ENCODE results near the gene CWH43.
"Not testable (repeated sequence)": the region's sequence is repeated elsewhere in the genome, so short reads cannot be mapped to it uniquely, and the experiment has no call there.

CWH43 gene

GRCh38 chr4:49097505-49097904 is 111.4 kb downstream of the CWH43 start:
- DNase-seq = peak in 1 of 4 experiments; percentile 10

GRCh38 chr4:49098034-49098759 is 112.1 kb downstream of the CWH43 start:
- not testable (repeated sequence) for DNase-seq

DNA sequence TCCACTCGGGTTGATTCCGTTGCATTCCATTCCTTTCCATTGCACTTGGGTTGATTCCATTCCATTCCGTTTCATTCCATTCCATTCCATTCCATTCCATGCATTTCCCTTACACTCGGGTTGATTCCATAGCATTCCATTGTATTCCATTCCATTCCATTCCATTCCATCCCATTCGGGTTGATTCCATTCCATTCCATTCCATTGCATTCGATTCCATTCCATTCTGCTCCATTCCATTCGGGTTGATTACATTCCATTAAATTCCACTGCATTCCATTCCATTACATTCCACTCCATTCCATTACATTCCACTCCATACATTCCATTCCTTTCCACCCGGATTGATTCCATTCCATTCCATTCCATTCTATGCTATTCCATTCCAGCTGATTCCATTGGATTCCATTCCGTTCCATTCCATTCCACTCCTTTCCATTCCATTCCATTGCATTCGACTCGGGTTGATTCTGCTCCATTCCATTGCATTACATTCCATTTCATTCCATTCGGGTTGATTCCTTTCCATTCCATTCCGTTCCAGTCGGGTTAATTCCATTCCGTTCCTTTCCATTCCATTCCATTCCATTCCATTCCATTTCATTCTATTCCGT is 113.9 kb downstream of the CWH43 start:
- peak in 1 of 4 experiments; percentile 36 for DNase-seq

DNA sequence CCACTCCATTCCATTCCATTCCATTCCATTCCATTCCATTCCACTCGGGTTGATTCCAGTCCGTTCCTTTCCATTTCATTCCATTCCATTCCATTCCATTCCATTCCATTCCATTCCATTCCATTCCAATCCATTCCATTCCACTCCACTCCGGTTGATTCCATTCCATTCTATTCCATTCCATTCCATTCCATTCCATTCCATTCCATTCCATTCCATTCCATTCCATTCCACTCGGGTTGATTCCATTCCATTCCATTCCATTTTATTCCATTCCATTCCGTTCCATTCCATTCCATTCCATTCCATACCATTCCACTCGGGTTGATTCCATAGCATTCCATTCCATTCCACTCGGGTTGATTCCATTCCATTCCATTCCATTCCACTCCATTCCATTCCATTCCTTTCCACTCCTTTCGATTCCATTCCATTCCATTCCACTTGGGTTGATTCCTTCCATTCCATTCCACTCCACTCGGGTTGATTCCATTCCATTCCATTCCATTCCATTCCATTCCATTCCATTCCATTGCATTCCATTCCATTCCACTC is 116.3 kb downstream of the CWH43 start:
- DNase-seq = peak in 1 of 4 experiments; percentile 19

- DNase-seq = not testable (repeated sequence)
Measured at GRCh38 chr4:49103436-49104136, 117.5 kb downstream of the CWH43 start.

GRCh38 chr4:49104231-49104930 is 118.3 kb downstream of the CWH43 start:
- peak in 1 of 4 experiments; percentile 28 for DNase-seq

DNA sequence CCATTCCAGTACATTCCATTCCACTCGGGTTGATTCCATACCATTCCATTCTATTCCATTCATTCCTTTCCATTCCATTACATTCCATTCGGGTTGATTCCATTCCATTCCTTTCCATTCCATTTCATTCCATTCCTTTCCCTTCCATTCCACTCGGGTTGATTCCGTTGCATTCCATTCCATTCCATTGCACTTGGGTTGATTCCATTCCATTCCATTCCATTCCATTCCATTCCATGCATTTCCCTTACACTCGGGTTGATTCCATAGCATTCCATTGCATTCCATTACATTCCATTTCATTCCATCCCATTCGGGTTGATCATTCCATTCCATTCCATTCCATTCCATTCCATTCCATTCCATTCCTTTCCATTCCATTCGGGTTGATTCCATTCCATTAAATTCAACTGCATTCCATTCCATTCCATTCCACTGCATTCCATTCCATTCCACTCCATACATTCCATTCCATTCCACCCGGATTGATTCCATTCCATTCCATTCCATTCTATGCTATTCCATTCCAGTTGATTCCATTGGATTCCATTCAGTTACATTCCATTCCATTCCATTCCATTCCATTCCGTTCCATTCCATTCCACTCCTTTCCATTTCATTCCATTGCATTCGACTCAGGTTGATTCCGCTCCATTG is 119.3 kb downstream of the CWH43 start:
- DNase-seq = peak in 1 of 4 experiments; percentile 33

- DNase-seq = peak in 3 of 4 experiments; percentile 12 to 70 (median 30)
Measured at GRCh38 chr4:49107262-49107661, 121.2 kb downstream of the CWH43 start.

DNA sequence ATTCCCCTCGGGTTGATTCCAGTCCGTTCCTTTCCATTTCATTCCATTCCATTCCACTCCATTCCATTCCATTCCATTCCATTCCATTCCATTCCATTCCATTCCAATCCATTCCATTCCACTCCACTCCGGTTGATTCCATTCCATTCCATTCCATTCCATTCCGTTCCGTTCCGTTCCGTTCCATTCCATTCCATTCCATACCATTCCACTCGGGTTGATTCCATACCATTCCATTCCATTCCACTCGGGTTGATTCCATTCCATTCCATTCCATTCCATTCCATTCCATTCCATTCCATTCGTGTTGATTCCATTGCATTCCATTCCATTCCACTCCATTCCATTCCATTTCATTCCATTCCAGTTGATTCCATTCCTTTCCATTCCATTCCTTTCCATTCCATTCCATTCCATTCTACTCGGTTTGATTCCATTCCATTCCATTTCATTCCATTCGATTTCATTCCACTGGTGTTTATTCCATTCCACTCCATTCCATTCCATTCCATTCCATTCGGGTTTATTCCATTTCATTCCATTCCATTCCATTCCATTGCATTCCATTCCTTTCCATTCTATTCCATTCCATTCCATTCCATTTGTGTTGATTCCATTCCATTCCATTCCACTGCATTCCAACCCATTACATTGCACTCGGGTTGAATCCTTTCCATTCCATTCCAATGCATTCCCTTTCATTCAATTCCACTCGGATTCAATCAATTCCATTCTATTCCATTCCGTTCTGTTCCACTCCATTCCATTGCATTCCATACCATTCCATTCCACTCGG is 122.3 kb downstream of the CWH43 start:
- not testable (repeated sequence) for DNase-seq

GRCh38 chr4:49109567-49110166 is 123.6 kb downstream of the CWH43 start:
- not testable (repeated sequence) for DNase-seq

DNA sequence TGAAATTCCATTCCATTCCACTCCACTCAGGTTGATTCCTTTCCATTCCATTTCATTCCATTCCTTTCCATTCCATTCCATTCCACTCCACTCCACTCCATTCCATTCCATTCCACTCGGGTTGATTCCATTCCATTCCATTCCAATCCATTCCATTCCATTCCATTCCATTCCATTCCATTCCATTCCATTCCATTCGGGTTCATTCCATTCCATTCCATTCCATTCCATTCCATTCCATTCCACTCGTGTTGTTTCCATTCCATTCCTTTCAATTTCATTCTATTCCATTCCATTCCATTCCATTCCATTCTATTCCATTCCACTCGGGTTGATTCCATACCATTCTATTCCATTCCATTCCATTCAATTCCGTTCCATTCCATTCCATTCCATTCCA is 124.5 kb downstream of the CWH43 start:
- DNase-seq = not testable (repeated sequence)
